Activated effector memory CD4-positive, alpha-beta T cell treated with Interleukin-2 at 50 U/mL for 16 hours (primary cell): ENCODE measurements around the gene KCNC2.

Experiments used
- DNase-seq: peaks from one replicate; pipeline ENCODE4 v3.0.0-alpha.2; 2020

Gene KCNC2

DNA sequence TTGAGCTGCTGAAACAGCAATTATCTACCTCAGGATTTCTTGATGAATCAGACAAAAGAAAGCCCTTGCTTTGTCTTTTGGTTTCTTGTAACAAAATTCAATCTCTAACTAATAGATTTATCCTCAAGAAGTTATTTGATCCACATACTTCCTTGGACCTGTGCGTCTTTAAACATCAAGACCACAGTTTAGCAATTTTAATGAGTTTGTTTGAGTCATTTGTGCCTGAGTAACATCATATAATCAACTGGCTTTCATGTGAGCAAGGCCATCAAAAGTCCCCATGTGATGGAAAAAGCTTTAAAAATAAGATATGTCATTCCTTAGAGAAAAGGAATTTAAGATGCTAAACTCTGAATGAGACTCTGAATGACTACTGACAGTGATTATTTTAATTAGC is 52.3 kb downstream of the KCNC2 start:
- no peak for DNase-seq

DNA sequence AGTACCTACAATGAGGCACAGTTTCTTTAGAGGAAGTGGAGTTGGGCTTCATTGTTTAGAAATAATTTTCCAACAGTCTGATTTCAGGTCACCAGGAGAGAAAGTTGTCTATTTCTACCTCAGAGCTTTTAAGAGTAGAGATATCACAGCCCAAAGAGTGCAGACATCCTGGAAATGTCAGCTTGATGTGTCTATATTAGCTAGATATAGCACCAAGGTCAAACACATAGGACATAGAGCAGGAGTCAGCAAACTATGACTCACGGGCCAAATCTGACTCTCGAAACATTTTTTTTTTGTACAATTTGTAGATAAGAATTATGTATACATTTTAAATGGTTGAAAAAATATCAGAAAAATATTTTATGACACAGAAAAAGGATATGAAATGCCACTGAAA is 53.7 kb downstream of the KCNC2 start:
- DNase-seq, result no peak

DNA sequence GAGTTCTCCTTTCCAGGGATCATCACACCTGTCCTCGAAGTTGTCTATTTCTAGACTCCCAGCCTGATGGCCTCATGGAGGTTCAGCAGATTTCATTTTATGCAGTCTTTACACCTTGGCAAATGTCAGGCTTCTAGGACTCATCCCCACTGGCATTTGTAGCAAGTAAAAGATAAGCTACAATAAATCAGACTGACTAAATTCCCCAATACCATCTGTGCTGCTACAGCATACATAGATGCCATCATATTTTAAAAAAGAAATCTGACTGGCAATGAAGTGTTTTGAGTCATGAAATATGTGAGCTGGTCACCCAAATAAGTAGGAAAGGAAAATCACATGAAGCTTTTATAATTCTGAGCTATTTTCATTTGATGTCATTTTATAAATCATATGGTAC is 55.3 kb downstream of the KCNC2 start:
- no peak for DNase-seq

DNA sequence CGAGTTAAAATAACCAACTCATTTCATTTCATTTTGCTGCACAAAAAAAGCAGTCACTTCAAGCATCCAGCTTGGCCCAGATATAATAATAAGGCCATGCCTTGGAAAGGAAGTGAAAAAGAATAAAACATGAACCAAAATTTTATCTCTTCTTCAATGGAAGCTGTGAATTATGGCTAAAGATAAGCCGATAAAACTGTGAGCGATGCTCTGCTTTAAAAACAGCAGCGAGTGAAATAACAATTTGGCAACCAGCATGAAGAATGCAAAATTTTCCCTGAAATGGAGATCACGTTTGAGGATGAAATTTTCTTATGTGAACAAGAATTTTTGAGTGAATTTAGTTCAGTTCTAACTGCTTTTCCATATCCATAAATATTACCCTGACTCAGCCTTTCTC is 70.4 kb downstream of the KCNC2 start:
- DNase-seq, result no peak

DNA sequence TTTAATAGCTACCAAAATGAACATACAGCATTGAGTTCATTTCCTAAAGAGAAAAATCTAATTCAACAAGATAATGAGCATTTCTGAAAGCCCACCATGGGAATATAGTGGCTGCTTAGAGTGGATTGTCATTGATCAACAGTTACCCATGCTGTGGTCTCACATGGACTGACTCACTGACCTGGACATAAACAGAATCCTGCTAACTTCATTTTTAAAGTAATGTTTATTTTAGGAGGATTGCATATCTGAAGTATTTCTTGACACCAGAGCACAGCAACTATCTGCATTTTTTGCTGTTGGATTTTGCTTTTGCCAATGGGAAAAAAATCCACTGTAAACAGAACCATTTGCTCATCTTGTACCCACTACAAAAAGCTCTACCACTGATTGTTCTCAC is 71.7 kb downstream of the KCNC2 start:
- DNase-seq, result no peak

DNA sequence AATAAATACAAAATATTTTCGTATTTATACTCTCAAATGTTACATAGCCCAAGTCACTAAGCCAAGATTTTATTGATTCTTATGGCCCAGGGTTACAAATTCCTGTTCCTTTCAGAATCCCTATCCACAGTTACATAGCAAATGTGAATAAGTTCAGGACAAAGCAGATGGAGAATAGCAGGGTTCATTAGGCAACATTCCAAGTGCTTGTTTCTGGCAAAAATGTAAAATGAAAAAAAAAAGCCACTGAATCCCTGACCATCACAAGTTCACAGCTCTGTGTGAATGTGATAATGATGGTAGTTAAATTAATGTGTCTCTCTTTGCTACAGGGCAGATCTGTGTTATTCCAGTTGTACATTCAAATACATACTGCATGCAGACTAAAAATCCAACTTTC is 74.6 kb downstream of the KCNC2 start:
- DNase-seq, result no peak

DNA sequence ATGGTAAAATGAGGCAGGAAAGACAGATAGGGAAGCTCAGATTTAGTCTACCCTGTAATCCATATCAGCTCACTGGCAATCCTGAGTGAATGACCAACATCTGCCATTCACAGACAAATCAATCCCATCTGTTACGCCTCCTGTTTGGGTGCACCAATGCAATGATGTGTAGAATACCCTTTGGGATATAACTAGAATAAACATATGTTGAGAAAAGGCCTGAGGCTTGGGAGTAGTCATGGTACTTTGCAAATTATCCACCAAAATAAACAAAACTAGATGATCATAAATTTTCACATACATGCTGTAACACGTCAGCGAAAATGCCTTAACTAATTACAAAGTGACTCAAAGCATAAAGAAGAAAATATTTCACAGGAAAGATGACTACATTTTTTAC is 78.8 kb downstream of the KCNC2 start:
- DNase-seq, result no peak

DNA sequence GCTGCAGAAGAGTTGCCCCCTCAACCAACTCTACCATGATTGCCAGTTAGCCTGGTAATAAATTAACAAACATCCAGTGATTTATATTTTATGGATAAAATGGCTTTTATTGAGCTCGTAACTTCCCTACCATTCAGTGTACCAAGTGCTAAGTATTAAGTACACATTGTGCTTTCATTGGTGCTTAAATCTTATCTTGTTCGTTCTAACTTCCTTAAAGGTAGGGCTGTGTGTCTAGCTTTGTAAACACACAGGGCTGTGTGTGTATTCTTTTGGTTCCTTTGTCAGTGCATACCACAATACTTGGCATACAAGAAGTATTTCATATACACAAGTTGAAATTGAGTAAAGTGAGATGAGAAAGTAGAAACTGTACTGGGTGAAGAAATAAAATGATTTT is 80.4 kb downstream of the KCNC2 start:
- no peak for DNase-seq

DNA sequence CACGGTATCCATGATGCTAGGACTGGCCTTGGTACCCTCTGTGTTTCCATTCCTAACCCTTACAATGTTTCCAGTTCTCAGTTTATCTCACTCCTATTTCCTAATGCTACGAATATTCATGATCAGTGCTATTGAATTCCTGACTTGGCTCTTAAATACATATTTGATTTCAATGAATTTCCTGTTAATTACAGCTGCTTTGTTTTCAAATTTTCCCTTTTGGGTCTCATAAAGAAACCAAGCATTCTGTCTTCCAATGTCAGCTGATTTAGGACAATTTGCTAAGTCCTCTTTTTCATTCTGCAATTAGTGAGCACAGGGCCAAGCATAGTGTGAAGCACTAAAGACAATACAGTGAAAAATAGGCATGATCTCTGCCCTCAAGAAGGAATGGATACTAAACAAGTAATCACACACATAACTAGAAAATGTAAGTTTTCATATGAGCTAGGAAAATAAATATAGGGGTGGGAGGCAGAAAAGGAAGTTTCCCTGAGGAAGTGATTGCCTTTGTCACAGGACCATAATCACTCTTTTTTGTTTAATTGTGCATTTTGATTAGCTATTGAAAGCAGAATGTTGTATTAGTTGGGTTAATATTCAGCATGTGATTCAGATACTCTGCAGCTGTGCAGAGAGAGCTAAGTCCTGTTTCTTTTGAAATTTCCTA is 88.5 kb downstream of the KCNC2 start:
- DNase-seq, result no peak

DNA sequence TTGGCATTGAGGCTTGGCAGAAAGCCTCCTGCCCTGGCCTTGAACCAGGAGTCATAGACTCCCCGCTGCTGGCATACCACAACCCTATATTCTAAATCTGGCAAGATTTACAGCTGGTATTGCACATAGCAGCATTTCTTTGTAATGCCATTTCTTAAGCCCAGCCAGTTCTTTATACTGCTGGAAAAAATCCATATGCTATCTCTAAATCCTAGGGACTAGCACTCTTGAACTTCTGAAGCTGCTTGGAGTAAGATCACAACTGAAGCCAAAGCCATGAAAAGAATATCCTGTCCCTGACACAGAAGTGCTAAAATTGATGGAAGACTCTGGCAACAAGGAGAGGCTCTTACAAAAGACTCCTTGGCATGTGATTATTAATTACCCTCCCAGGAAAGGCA is 89.3 kb downstream of the KCNC2 start:
- DNase-seq, result no peak

DNA sequence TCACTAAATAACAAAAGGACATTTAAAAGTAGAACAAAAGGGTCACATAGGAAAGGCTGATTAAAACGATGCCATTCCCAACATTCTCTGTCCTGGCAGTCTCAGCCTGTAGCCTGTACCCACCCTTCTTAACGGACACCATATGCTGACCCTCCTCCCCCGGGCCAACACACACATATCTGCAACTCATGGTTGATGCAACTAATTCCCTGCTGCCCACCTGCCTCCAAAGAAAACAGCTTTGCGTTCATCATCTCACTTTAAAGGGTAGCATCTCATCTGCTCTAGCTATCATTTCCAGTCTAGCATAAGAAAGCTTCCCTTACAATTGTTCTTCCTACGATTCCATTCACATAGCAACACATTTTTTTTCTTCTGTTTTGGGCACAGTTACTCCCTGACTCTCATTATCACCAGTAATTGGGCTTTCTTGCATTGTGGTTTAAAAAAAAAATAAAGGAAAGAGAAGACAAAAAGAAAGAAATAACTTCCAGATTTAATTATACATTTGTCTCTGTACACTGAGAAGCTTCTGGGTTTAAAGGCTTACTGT is 92.9 kb downstream of the KCNC2 start:
- DNase-seq, result no peak

DNA sequence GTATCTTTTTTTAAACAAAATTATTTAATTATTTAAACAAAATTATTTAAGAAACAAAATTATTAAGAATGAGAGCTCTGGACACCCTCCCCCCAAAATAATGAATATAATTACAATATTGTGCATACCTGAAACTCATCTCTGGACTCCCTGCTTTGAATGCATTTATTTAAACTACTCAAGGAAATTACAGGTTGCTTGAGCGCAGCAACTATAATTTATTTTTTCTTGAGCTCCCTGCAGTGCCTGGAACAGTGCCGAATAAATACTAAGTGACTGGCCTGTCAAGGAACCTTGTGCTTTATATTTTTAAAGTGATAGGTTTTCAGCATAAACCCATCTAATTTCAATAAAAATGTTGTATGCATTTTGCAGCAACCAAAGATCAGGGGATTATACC is 93.9 kb downstream of the KCNC2 start:
- DNase-seq, result no peak

DNA sequence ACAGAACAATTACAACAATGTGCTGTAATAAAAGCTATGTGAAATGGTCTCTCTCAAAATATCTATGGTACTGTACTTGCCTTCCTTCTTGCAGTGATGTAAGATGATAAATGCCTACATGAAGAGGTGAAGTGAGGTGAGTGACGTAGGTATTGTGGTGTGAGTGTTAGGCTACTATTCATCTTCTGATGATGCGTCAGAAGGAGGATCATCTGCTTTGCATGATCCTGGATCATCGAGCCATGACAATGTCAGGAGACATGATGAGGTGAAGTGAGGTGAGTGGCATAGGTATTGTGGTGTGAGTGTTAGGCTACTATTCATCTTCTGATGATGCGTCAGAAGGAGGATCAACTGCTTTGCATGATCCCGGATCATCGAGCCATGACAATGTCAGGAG is 105.8 kb downstream of the KCNC2 start:
- no peak for DNase-seq

DNA sequence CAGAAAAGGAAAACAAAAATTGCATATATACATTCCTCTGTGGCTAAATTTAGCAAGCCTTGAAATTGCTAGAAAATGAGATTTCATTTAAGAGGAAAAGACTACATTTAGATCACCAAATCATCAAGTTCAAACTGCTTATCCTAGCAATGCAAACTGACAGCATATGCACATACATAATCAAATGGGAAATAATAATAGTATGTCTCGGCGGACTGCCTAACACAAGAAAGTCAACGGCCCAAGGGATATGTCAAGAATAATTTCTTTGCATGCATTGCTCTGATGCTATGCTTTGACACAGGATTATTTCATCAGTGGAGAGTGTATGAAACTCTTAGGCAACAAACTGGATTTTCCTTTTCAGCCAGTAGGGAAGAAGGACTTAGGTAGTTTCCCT is 107.9 kb downstream of the KCNC2 start:
- no peak for DNase-seq

DNA sequence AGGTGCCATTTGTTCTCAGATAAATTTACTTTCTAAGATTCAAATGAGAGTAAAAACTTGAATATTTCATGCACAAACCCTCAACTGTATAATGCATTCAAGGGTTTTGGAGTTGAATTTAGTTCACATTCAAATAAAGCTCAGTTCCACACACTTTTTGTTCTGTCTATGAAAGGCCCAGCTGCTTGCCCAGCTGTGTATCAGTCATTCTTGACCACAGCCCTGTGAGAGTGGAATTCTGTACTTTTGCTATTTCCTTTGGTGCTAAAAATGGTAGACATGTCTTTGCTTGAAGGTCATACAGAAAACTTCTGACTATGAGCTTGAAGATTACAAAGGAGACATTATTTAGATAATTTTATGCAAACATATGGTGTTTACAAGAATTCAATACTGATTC is 110.4 kb downstream of the KCNC2 start:
- DNase-seq, result no peak

DNA sequence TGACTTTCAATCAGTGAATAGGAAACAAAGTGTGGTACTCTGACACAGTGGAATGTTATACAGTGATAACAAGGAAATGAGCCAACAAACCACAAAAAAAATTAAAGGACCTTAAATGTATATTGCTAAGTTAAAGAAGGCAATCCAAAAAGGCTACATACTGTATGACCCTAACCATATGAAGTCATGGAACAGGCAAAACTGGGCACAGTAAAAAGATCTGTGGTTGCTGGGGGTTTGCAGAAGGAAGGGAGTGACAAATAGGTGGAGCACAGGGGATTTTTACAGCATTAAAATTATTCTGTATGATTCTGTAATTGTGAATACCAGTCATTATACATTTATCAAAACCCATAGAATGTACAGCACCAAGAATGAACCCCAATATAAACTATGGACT is 112.6 kb downstream of the KCNC2 start:
- DNase-seq, result no peak

DNA sequence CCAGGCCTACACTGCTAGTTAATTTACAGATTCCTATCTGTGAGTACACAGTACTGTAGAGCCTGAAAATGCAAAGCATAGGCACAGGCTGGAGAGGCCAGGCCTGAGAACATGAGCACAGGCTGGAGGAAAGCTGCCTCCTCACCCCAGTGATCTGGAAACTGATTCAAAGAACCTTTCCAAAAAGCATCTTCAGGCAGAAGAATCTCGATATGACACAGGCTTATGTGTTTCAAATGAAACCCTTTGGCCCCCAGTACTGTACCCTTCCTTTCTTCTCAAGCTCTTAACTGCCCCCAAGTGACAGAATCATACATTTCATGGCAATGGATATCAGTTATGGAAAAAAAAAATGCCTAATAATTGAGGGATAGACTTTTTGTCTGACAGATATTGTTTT is 122.0 kb downstream of the KCNC2 start:
- DNase-seq, result no peak

DNA sequence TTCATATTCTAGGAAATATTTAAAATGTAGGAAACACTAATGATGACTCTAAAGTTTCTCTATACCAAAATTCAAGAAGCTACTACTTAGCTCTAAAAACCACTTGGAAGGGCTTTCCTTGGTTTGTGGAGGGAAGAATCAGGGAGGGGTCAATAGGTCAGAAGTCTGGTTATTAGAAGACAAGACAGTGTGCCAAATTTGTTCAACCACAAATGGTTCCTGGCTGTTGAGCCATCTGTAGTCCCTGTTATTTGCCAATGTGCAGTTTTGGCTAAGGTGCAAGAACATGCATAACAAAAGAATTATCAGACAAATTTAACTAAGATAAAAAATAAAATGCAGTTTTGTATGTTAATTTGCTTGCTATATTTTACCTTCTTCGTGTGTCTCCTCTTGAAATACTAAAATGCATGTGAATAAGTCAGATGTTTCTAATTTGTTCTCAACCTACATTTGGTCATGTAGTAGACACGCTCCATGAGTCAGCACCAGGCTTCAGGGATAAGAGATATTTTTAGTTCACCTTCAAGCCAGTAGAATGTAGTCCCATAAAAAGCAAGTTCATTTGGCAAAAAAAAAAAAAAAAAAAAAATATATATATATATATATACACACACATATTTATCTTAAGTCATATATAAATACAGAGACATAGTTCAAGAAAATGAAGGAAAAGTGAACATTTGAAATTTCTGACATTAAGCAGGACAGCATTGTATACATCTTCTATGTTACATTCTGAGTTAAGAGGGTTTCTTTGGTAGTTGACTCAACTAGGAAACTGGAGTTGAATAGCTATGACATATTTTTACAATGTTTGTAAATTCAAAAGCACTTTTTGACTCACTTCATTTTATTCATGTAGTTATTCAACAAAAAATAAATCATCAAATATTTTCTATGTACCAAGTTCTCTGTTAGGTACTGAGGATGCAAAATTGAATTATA is 123.3 kb downstream of the KCNC2 start:
- no peak for DNase-seq

DNA sequence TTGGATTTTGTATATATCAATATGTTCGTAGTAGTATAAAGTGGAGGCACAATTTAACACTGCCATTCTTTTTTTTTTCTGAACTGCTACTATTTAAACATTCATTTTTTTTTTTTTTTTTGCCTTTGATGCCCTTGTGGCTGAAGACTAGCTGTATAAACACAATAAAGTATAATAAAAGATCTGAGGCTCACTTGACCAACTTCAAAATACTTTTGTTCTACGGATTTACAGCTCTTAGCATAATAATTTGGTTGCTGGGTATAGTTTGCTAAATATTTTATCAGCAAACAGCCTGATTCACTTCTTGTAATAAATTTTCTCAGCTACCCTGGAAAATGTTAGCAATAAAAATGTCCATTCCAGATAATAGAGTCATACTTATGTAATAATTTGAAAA is 128.3 kb downstream of the KCNC2 start:
- DNase-seq, result no peak

DNA sequence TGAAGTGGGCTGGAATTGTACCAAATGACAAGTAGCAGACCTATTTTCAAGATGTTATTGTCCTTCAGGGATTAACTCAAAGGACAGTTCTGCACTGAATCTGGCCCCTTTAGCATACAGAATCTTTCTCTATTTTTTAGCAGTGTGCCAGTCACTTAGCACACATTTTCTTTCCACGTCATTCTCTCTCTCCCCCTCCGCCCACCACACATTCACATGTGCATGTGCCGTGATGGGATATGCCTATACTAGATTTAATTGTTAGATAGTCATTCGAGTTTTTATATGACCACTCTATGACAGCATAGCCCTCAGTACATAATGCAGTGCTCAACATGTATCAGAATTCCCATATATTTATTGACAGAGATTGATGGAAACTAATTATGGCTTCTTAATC is 129.1 kb downstream of the KCNC2 start:
- DNase-seq, result no peak

DNA sequence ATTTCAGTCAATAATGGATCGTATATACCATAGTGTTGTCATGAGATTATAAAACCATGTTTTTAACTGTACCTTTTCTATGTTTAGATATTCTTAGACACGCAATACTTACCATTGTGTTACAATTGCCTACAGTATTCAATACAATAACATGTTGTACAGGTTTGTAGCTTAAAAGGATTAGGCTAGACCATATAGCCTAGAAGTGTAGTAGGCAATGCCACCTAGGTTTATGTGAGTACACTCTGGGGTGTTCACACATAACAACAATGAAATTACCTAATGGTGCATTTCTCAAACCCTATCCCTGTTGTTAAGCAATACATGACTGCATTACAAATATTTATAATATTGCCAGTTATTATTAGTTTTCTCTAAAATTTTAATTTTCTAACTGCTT is 144.2 kb downstream of the KCNC2 start:
- no peak for DNase-seq

DNA sequence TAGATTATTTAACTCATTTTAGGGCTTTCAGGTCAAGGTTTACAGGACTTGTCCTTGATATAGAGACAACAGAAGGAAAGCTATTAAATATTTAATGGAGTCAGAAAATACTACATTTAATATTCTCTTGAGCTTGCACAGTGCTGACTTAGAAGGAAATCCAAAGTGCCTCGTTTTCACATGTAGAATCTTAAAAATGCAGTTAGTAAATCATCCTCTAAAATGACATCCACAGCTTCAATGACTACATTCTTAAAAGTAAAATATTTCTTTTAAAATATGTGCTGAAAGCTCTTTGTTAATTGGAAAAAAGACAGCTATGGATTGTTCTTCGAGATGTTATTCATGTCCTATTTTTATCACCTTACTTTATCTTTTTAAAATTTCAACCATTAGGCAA is 146.9 kb downstream of the KCNC2 start:
- no peak for DNase-seq

DNA sequence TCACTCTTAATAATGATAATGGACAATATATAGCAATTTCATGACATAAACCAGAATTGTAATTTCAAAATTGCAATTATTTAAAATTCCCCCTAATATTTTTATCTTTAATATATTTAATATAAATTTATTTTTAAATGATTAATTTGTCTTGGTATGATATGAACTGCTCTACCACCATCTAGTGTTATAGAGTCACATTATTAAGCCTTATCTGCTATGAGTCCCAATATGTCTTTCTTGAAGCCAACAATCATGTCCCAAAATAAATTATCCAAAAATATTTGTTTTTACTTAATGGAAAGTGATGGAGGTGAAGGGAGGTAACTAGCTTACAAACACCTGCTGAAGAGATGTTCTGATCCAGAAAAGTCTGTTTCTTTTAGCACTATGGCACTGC is 151.4 kb downstream of the KCNC2 start:
- DNase-seq, result no peak

DNA sequence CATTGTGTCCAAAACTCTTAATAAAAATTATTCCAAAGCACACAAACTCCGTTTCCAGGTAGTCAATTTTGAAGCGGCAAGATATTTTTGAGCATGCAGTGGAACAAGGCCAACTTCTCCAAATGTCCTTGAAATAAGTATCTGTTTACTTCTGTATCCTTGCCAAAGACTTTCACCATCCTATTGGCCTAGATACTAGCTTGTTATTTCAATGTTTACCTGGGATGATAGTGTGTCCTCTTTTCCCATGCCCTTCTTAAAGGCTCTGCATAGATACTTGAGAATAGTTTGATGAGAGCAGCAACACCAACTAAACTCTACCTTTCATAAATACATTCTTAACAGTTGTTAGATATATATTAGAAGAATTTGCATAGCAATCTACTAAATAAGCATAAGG is 160.9 kb downstream of the KCNC2 start:
- DNase-seq, result no peak
